Measurements from ENCODE around the gene CDC42BPA.

- TF ChIP-seq EZH2phosphoT487 (IDR thresholded peaks at IDR 0.05; ENCODE audit: insufficient read depth, low read depth) (no peak), EZH2 (IDR thresholded peaks at IDR 0.05; ENCODE audit: insufficient read depth, poor library complexity, severe bottlenecking) (no peak)
Measured at GRCh38 chr1:227223171-227223806, 95.0 kb downstream of the CDC42BPA start.

All from GM23248 (cell line).